SK-N-SH treated with all-trans-retinoic acid at 6 μM for 48 hours (cell line): ENCODE data around the gene CDH4.

Experiments used
- ARNTL ChIP-seq: fragments of 450-650 bp; formaldehyde crosslinking; IDR thresholded peaks from 2 replicates; pipeline ENCODE4 v1.5.0; 2020; ENCODE audit warnings: low read depth, mild to moderate bottlenecking, moderate library complexity, borderline replicate concordance
- BACH2 ChIP-seq: fragments of 250-450 bp; sonication (Bioruptor Pico); IDR thresholded peaks from 2 replicates; pipeline ENCODE4 v1.9.0; 2021; ENCODE audit warnings: mild to moderate bottlenecking, borderline replicate concordance
- CREB5 ChIP-seq: fragments of 250-450 bp; sonication (Bioruptor Pico); IDR thresholded peaks from 2 replicates; pipeline ENCODE4 v1.5.1; 2020; ENCODE audit warnings: low read depth, mild to moderate bottlenecking, moderate library complexity
- ISL1 ChIP-seq: fragments of 250-450 bp; sonication (Bioruptor Pico); IDR thresholded peaks from 2 replicates; pipeline ENCODE4 v2.1.2; 2022; ENCODE audit warnings: mild to moderate bottlenecking, moderate library complexity
- PATZ1 ChIP-seq: fragments of 250-450 bp; sonication (Bioruptor Pico); IDR thresholded peaks from 2 replicates; pipeline ENCODE4 v1.8.0; 2020; ENCODE audit warnings: mild to moderate bottlenecking, moderate library complexity, borderline replicate concordance
- PPARA ChIP-seq: fragments of 250-450 bp; sonication (Bioruptor Pico); IDR thresholded peaks from 2 replicates; pipeline ENCODE4 v1.5.0; 2020; ENCODE audit warnings: mild to moderate bottlenecking, borderline replicate concordance
- RARB ChIP-seq: fragments of 250-450 bp; sonication (Bioruptor Pico); IDR thresholded peaks from 2 replicates; pipeline ENCODE4 v1.8.0; 2021; ENCODE audit warnings: mild to moderate bottlenecking, moderate library complexity
- SNAI2 ChIP-seq: fragments of 250-450 bp; sonication (Bioruptor Pico); IDR thresholded peaks from 2 replicates; pipeline ENCODE4 v1.5.0; 2020; ENCODE audit warnings: mild to moderate bottlenecking, moderate library complexity
- TCF4 ChIP-seq: fragments of 250-450 bp; sonication (Bioruptor Pico); IDR thresholded peaks from 2 replicates; pipeline ENCODE4 v1.8.0; 2021; ENCODE audit warnings: mild to moderate bottlenecking, moderate library complexity, borderline replicate concordance
- ZNF565 ChIP-seq: fragments of 450-650 bp; formaldehyde crosslinking; conservative IDR thresholded peaks from 2 replicates; pipeline ENCODE4 v1.5.0; 2020; ENCODE audit warnings: low read depth, mild to moderate bottlenecking, moderate library complexity
- ZNF8 ChIP-seq: fragments of 450-650 bp; formaldehyde crosslinking; IDR thresholded peaks from 2 replicates; pipeline ENCODE4 v1.5.0; 2020; ENCODE audit warnings: mild to moderate bottlenecking, moderate library complexity
- TF ChIP-seq, protein P1 (sequence below): fragments of 250-450 bp; sonication (Bioruptor Pico); IDR thresholded peaks from 2 replicates; pipeline ENCODE4 v1.5.0; 2020; ENCODE audit warnings: mild to moderate bottlenecking, moderate library complexity

- TF ChIP-seq, protein P1, sequence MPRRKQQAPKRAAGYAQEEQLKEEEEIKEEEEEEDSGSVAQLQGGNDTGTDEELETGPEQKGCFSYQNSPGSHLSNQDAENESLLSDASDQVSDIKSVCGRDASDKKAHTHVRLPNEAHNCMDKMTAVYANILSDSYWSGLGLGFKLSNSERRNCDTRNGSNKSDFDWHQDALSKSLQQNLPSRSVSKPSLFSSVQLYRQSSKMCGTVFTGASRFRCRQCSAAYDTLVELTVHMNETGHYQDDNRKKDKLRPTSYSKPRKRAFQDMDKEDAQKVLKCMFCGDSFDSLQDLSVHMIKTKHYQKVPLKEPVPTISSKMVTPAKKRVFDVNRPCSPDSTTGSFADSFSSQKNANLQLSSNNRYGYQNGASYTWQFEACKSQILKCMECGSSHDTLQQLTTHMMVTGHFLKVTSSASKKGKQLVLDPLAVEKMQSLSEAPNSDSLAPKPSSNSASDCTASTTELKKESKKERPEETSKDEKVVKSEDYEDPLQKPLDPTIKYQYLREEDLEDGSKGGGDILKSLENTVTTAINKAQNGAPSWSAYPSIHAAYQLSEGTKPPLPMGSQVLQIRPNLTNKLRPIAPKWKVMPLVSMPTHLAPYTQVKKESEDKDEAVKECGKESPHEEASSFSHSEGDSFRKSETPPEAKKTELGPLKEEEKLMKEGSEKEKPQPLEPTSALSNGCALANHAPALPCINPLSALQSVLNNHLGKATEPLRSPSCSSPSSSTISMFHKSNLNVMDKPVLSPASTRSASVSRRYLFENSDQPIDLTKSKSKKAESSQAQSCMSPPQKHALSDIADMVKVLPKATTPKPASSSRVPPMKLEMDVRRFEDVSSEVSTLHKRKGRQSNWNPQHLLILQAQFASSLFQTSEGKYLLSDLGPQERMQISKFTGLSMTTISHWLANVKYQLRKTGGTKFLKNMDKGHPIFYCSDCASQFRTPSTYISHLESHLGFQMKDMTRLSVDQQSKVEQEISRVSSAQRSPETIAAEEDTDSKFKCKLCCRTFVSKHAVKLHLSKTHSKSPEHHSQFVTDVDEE (CRISPR knock-in tag), result no peak
- TF ChIP-seq ARNTL (CRISPR knock-in tag), result no peak
- no peak for TF ChIP-seq ZNF8 (CRISPR knock-in tag)
- TF ChIP-seq TCF4 (CRISPR knock-in tag), result no peak
- TF ChIP-seq RARB, result no peak
- TF ChIP-seq PPARA (CRISPR knock-in tag), result no peak
- TF ChIP-seq PATZ1 (CRISPR knock-in tag), result no peak
- no peak for TF ChIP-seq ZNF565 (CRISPR knock-in tag)
- TF ChIP-seq BACH2, result no peak
- no peak for TF ChIP-seq SNAI2 (CRISPR knock-in tag)
- no peak for TF ChIP-seq CREB5
- TF ChIP-seq ISL1 (CRISPR knock-in tag), result no peak
Measured at GRCh38 chr20:61889659-61890058, 637.6 kb downstream of the CDH4 start.
